Measurements from ENCODE around the gene CDH4. TPM values are rescaled to one million over a fixed set of nuclear protein-coding genes. Genes with fewer than 3 reads are reported as not detected.

The CDH4 gene
- polyA plus RNA-seq, 1 experiment = 1.5 TPM

DNA sequence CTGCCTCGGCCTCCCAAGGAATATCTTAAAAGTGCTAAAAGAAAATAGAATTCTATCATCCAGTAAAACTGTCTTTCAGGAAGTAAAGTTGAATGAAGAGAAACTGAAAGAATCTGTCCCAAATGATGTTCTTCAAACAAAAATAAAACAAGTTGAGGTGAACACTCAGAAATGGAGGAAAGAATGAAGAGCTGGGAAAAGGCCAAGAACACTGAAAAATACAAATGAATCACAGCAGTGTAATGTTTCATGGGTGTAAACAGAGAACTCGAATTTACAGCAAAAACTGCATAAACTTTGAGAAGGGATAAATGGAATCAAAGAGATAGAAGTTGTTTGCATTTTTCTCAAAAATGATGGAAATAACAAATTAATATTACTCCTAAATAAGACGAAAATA, 496.3 kb downstream of the CDH4 start:
- Histone ChIP-seq H3K27me3 (ENCODE audit: control insufficient read depth, insufficient read depth, low read length) (no peaks in the 10 kb centered on the region), H3K36me3 (ENCODE audit: control insufficient read depth, insufficient read depth, low read length) (no peaks in the 10 kb centered on the region), H3K4me3 (ENCODE audit: low read depth, low read length) (no peak overlapping the region)
- TF ChIP-seq, protein P1, sequence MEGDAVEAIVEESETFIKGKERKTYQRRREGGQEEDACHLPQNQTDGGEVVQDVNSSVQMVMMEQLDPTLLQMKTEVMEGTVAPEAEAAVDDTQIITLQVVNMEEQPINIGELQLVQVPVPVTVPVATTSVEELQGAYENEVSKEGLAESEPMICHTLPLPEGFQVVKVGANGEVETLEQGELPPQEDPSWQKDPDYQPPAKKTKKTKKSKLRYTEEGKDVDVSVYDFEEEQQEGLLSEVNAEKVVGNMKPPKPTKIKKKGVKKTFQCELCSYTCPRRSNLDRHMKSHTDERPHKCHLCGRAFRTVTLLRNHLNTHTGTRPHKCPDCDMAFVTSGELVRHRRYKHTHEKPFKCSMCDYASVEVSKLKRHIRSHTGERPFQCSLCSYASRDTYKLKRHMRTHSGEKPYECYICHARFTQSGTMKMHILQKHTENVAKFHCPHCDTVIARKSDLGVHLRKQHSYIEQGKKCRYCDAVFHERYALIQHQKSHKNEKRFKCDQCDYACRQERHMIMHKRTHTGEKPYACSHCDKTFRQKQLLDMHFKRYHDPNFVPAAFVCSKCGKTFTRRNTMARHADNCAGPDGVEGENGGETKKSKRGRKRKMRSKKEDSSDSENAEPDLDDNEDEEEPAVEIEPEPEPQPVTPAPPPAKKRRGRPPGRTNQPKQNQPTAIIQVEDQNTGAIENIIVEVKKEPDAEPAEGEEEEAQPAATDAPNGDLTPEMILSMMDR (IDR thresholded peaks at IDR 0.05; ENCODE audit: insufficient read depth, low read depth, low read length) = no peak
- ChIA-PET CTCF (no interaction called here), POLR2A (no interaction called here)
- DNase-seq (ENCODE audit: low read depth) = no peak

DNA sequence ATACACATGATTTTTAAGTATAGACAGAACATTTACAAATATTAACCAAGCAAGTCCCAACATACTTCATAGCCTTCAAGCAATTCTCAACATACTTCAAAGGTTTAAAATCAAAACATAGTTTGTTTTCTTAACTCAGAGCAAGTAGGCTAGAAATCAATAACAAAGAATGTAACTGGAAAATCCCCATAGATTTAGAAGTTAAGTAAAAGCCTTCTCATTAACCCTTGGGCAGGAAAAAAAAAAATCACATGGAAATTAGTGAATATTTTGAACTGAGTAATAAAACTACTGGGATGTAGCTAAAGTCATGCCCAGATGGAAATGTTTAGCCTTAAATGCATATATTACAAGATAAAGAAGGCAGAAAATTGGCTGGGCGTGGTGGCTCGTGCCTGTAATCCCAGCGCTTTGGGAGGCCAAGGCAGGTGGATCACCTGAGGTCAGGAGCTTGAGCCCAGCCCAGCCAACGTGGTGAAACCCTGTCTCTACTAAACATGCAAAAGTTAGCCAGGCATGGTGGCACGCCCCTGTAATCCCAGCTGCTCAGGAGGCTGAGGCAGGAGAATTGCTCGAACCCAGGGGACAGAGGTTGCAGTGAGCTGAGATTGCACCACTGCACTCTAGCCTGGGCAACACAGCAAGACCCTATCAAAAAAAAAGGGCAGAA, 497.5 kb downstream of the CDH4 start:
- TF ChIP-seq, protein P1 (IDR thresholded peaks at IDR 0.05; ENCODE audit: insufficient read depth, low read depth, low read length) = no peak
- DNase-seq (ENCODE audit: low read depth) = no peak
- H3K27me3 ChIP-seq (ENCODE audit: control insufficient read depth, insufficient read depth, low read length) = no peaks in the 10 kb centered on the region
- POLR2A ChIA-PET = no interaction called here
- H3K4me3 ChIP-seq (ENCODE audit: low read depth, low read length) = no peak overlapping the region
- H3K36me3 ChIP-seq (ENCODE audit: control insufficient read depth, insufficient read depth, low read length) = no peaks in the 10 kb centered on the region
- CTCF ChIA-PET = no interaction called here

DNA sequence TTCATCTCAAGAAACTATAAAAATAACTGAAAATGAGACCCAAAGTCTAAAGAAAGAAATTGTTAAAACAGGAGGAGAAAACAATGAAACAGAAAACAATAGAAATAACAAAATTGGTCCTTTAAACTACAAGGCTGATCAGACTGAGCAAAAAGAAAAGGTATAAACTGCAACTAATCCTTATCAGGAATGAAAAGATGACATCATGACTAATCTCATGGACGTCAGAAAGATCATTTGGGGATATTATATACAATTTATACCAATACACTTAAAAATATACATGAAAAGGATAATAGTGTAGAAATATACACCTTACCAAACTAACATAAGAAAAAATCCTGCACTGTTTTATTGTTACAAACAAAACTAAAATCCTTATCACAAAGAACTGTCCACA, 498.0 kb downstream of the CDH4 start:
- CTCF ChIA-PET = no interaction called here
- DNase-seq (ENCODE audit: low read depth) = no peak
- Histone ChIP-seq H3K4me3 (ENCODE audit: low read depth, low read length) (no peak overlapping the region), H3K27me3 (ENCODE audit: control insufficient read depth, insufficient read depth, low read length) (no peaks in the 10 kb centered on the region), H3K36me3 (ENCODE audit: control insufficient read depth, insufficient read depth, low read length) (no peaks in the 10 kb centered on the region)
- TF ChIP-seq, protein P1 (IDR thresholded peaks at IDR 0.05; ENCODE audit: insufficient read depth, low read depth, low read length) = no peak
- POLR2A ChIA-PET = no interaction called here

DNA sequence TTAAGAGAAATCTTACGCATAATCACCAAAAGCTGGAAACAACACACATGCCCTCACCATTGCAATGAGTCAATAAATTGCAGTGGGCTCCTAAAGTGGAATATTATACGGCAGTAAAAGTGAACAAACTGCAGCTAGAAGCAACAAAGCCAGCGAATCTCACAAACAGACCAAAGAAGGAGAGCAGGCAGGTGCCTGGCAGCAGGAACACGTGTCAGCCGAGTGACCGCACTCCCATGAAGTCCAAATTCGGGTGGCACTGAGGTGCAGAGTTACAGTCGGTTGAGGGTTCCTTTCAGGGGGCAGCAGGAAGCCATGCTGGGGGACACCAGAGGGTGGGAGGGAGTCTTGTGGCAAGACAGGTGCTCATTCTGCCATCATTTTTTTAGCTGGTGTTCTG, 500.5 kb downstream of the CDH4 start:
- H3K4me3 ChIP-seq (ENCODE audit: low read depth, low read length) = no peak overlapping the region
- ChIA-PET POLR2A (no interaction called here), CTCF (interaction anchor here (1.5 kb wide), 1 partner anchor 9 kb away, joined by 3 read pairs; no protein-coding TSS in a partner anchor)
- H3K27me3 ChIP-seq (ENCODE audit: control insufficient read depth, insufficient read depth, low read length) = no peaks in the 10 kb centered on the region
- no peaks in the 10 kb centered on the region for H3K36me3 ChIP-seq (ENCODE audit: control insufficient read depth, insufficient read depth, low read length)
- DNase-seq (ENCODE audit: low read depth) = no peak
- TF ChIP-seq, protein P1 (IDR thresholded peaks at IDR 0.05; ENCODE audit: insufficient read depth, low read depth, low read length) = no peak

DNA sequence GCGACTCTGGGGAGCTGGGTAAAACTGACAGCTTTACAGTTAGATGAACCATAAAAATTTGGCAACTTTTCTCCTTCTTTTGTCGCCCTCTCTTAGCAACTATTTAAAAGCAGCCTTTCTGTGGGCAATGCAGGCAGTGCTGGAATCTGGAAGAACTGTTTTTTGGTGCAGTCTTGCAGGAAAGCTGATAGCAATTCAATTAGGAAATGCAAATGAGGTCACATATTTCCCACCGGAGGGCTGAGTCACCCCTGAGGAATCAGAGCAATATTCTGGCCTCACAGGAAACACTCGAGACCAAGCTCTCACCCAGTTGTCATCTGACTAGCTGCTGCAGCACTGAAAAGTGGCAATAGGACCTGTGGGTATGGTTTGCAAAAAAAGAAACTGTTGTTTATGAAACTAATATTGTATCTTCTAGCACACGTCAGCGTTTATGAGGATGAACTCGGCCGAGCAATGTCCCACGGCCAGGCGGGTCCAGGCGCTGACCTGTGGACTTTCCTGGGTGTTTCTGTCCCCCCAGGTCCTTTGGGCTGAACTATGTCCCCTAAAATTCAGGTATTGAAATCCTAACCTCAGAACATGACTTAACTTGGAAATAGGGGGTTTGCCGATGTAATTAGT, 501.4 kb downstream of the CDH4 start:
- ChIA-PET POLR2A (no interaction called here), CTCF (interaction anchor here (0.6 to 1.5 kb wide), 2 partner anchors 8 to 11 kb away, joined by 3 read pairs; no protein-coding TSS in a partner anchor)
- H3K4me3 ChIP-seq (ENCODE audit: low read depth, low read length) = no peak overlapping the region
- no peaks in the 10 kb centered on the region for H3K27me3 ChIP-seq (ENCODE audit: control insufficient read depth, insufficient read depth, low read length)
- H3K36me3 ChIP-seq (ENCODE audit: control insufficient read depth, insufficient read depth, low read length) = no peaks in the 10 kb centered on the region
- TF ChIP-seq, protein P1 (IDR thresholded peaks at IDR 0.05; ENCODE audit: insufficient read depth, low read depth, low read length) = no peak
- no peak for DNase-seq (ENCODE audit: low read depth)

Data from BJ (cell line).